Measurements from ENCODE around the gene LCP1.

The LCP1 gene

DNA sequence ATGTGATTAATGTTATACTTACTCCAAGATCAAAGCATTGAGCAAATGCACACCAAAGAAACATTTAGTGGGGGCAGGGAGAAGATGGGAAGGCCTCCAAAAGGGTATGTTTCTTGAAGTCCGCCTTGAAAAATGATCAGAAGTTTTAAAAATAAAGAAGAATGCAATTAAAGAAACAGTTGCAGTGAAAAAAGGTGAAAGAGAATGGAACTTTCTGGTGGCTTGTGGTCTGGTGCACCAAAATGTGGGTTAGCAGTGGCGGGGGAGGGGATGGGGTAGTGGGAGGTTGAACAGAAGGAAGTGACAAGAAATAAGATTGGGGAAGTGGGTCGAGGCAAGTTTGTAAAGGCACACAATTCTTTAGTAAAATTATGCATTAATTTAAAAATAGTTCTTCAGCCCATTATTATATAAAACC, 2.5 kb downstream of the LCP1 start:
- Histone ChIP-seq H3K4me3 (ENCODE audit: low read depth, low read length) (no peak overlapping the region), H3K4me1 (ENCODE audit: control insufficient read depth, insufficient read depth, low read length) (peaks cover 10% of the 10 kb centered on the region), H3K36me3 (ENCODE audit: control insufficient read depth, insufficient read depth, low read length) (no peaks in the 10 kb centered on the region), H3K9me3 (ENCODE audit: control insufficient read depth, insufficient read depth, low read length) (no peaks in the 10 kb centered on the region), H3K9ac (ENCODE audit: low read depth, low read length) (no peak overlapping the region), H3K27me3 (ENCODE audit: control insufficient read depth, insufficient read depth, low read length) (no peaks in the 10 kb centered on the region)

DNA sequence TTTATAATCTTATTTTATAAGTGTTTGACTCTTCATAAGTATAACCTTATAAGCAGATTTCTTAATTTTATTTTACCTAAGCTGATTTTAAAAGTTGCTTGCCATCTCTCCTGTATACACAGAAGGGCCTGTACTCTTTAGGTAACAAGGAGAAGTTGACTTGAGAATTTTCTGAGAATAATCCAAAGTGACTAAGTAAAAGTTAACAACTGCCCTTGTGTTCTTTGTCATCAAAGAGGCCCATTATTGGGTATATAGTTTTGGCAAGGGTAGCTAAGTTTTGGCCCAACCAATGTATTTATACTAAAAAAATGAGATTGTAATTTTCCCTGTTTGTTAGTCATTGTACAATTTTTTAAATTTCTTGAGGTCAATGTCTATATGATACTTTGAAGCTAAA, 3.2 kb downstream of the LCP1 start:
- Histone ChIP-seq H3K9me3 (ENCODE audit: control insufficient read depth, insufficient read depth, low read length) (no peaks in the 10 kb centered on the region), H3K36me3 (ENCODE audit: control insufficient read depth, insufficient read depth, low read length) (no peaks in the 10 kb centered on the region), H3K4me3 (ENCODE audit: low read depth, low read length) (no peak overlapping the region), H3K4me1 (ENCODE audit: control insufficient read depth, insufficient read depth, low read length) (peaks cover 7% of the 10 kb centered on the region), H3K27me3 (ENCODE audit: control insufficient read depth, insufficient read depth, low read length) (no peaks in the 10 kb centered on the region), H3K9ac (ENCODE audit: low read depth, low read length) (no peak overlapping the region)

DNA sequence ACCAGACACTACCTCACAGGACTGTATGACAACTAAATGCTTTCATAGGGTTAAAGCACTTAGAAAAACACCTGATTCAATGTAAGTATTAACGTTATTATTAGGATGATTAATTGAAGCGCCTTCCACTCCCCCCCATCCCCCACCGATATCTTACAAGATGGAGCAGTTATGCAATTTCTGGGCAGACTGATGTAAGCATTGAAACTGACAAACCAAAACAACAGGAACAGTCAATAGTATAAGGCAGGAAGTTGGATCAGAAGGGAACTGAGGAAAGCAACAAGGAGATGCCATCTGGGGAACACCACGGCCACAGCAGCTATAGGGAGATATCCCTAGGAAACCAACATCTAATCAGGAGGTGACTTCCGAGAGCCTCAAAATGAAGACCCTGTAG, 3.8 kb downstream of the LCP1 start:
- no peaks in the 10 kb centered on the region for H3K36me3 ChIP-seq (ENCODE audit: control insufficient read depth, insufficient read depth, low read length)
- no peak overlapping the region for H3K9ac ChIP-seq (ENCODE audit: low read depth, low read length)
- H3K4me3 ChIP-seq (ENCODE audit: low read depth, low read length): no peak overlapping the region
- H3K27me3 ChIP-seq (ENCODE audit: control insufficient read depth, insufficient read depth, low read length): no peaks in the 10 kb centered on the region
- H3K4me1 ChIP-seq (ENCODE audit: control insufficient read depth, insufficient read depth, low read length): peaks cover 7% of the 10 kb centered on the region
- no peaks in the 10 kb centered on the region for H3K9me3 ChIP-seq (ENCODE audit: control insufficient read depth, insufficient read depth, low read length)

DNA sequence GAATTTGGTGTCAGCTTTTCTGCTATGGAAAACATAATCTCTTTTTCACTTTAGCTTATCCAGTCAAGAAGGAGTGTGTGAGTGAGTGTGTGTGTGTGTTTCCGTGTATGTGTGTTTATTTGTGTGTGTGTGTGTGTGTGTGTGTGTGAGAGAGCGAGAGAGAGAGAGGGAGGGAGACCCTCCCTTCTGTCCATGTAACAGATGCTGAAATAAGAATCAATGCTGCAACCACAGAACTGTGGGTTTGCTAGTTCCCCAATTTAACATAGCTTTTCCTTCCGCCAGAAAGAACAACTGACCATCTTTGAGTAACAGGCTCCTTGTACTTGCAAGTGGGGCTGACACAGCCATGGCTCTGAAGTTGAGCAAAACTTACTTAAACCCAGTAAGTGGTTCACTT, 5.2 kb downstream of the LCP1 start:
- H3K36me3 ChIP-seq (ENCODE audit: control insufficient read depth, insufficient read depth, low read length): no peaks in the 10 kb centered on the region
- no peaks in the 10 kb centered on the region for H3K9me3 ChIP-seq (ENCODE audit: control insufficient read depth, insufficient read depth, low read length)
- no peak overlapping the region for H3K9ac ChIP-seq (ENCODE audit: low read depth, low read length)
- H3K4me3 ChIP-seq (ENCODE audit: low read depth, low read length): no peak overlapping the region
- peaks cover 2% of the 10 kb centered on the region for H3K4me1 ChIP-seq (ENCODE audit: control insufficient read depth, insufficient read depth, low read length)
- H3K27me3 ChIP-seq (ENCODE audit: control insufficient read depth, insufficient read depth, low read length): no peaks in the 10 kb centered on the region

DNA sequence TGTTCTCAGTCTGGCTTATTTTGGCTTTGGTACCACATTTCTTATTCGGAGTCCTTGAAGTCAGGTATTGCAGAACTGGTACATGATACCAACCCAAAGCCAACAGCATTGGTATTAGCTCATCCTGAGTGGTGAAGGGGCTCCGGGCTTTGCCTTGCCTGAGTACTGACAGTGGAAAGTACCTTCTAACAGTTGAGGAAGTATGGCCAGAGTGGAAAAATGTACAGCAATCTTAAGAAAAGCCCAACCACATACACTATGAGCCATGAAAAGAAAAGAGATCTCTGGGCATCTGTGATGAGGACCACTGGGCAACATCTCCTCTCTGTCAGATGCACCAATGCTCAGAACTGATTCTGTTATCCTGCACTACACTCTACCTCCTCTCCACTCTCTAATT, 8.3 kb downstream of the LCP1 start:
- no peaks in the 10 kb centered on the region for H3K9me3 ChIP-seq (ENCODE audit: control insufficient read depth, insufficient read depth, low read length)
- H3K36me3 ChIP-seq (ENCODE audit: control insufficient read depth, insufficient read depth, low read length): no peaks in the 10 kb centered on the region
- peaks cover 21% of the 10 kb centered on the region for H3K4me1 ChIP-seq (ENCODE audit: control insufficient read depth, insufficient read depth, low read length)
- H3K9ac ChIP-seq (ENCODE audit: low read depth, low read length): no peak overlapping the region
- no peak overlapping the region for H3K4me3 ChIP-seq (ENCODE audit: low read depth, low read length)
- H3K27me3 ChIP-seq (ENCODE audit: control insufficient read depth, insufficient read depth, low read length): peaks cover 3% of the 10 kb centered on the region

DNA sequence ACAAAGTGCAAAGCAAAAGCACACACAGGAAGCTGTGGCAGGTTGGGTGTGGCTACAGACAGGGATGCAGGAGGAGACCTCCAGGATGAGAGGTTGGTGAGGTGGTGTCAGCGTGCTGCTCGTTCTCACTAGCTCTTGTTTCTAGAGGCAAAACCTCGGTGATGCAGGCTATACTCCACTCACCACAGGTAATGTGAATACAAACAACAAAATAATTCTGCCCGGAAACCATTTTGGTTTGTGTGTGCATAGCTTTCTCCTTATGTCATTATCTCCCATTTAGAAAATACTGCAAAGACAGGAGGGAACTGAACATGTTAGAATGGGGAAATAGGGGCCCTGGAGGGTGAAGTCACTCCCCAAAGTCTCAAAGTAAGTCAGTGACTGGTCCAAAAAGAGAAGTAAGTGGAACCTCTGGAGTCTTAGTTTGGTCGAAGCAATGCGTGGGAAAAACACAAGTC, 9.4 kb downstream of the LCP1 start:
- Histone ChIP-seq H3K36me3 (ENCODE audit: control insufficient read depth, insufficient read depth, low read length) (no peaks in the 10 kb centered on the region), H3K27me3 (ENCODE audit: control insufficient read depth, insufficient read depth, low read length) (peaks cover 5% of the 10 kb centered on the region), H3K4me3 (ENCODE audit: low read depth, low read length) (no peak overlapping the region), H3K9me3 (ENCODE audit: control insufficient read depth, insufficient read depth, low read length) (no peaks in the 10 kb centered on the region), H3K4me1 (ENCODE audit: control insufficient read depth, insufficient read depth, low read length) (peaks cover 23% of the 10 kb centered on the region), H3K9ac (ENCODE audit: low read depth, low read length) (no peak overlapping the region)

DNA sequence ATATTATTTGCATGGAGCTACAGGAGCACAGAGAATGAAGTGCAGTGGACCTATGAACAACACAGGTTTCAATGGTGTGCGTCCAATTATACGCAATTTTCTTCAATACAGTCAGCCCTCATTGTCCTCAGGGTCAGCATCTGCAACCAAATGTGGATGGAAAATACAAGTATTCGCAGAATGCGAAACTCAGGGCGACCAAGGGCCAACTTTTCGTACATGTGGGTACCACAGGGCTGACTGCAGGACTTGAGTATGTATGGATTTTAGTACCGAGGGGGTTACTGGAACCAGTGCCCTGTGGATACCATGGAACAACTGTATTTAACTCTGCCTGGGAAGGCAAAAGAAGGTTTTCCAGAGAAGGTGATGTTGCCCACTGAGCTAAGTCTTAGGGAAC, 10.2 kb downstream of the LCP1 start:
- H3K9me3 ChIP-seq (ENCODE audit: control insufficient read depth, insufficient read depth, low read length): no peaks in the 10 kb centered on the region
- no peak overlapping the region for H3K4me3 ChIP-seq (ENCODE audit: low read depth, low read length)
- H3K4me1 ChIP-seq (ENCODE audit: control insufficient read depth, insufficient read depth, low read length): peaks cover 25% of the 10 kb centered on the region
- H3K9ac ChIP-seq (ENCODE audit: low read depth, low read length): no peak overlapping the region
- H3K36me3 ChIP-seq (ENCODE audit: control insufficient read depth, insufficient read depth, low read length): no peaks in the 10 kb centered on the region
- peaks cover 5% of the 10 kb centered on the region for H3K27me3 ChIP-seq (ENCODE audit: control insufficient read depth, insufficient read depth, low read length)

DNA sequence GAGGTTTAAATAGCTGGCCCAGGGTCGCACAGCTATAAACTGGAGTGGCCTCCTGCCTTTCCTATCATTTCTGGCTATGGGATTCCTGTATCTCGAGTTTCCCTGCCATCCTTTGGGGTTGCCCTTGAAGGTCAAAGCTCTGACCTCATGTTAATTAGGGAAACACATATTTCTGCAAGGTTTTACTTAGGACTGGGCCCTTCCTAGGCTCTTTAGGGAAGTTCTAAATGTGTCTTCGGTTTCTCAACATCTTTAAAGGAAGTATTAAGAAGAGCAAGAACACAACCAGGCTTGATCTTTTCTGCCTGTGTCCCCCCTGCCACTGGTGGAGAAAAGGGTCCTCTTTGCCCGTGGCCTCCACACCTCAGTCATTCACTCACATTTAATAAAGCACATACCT, 10.8 kb downstream of the LCP1 start:
- no peak overlapping the region for H3K9ac ChIP-seq (ENCODE audit: low read depth, low read length)
- no peak overlapping the region for H3K4me3 ChIP-seq (ENCODE audit: low read depth, low read length)
- H3K9me3 ChIP-seq (ENCODE audit: control insufficient read depth, insufficient read depth, low read length): no peaks in the 10 kb centered on the region
- H3K36me3 ChIP-seq (ENCODE audit: control insufficient read depth, insufficient read depth, low read length): no peaks in the 10 kb centered on the region
- peaks cover 5% of the 10 kb centered on the region for H3K27me3 ChIP-seq (ENCODE audit: control insufficient read depth, insufficient read depth, low read length)
- peaks cover 25% of the 10 kb centered on the region for H3K4me1 ChIP-seq (ENCODE audit: control insufficient read depth, insufficient read depth, low read length)

DNA sequence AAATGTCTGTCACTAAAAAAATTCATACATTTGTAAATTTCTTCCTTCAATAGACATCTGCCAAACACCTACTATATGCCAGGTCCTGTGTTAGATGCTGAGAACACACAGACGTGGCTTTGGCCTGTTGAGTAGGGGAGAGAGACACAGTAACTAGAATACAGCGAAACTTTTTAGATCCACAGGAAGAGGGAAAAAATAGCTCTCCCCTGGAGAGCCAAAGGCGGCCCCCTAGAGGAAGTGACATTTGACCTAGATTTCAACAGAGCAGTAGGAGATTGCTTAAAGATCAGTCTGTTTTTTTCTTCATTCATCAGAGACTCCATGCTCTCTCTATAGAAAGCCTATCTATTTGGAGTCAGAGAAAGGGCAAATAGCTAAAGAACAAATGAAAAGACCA, 11.3 kb downstream of the LCP1 start:
- no peaks in the 10 kb centered on the region for H3K36me3 ChIP-seq (ENCODE audit: control insufficient read depth, insufficient read depth, low read length)

DNA sequence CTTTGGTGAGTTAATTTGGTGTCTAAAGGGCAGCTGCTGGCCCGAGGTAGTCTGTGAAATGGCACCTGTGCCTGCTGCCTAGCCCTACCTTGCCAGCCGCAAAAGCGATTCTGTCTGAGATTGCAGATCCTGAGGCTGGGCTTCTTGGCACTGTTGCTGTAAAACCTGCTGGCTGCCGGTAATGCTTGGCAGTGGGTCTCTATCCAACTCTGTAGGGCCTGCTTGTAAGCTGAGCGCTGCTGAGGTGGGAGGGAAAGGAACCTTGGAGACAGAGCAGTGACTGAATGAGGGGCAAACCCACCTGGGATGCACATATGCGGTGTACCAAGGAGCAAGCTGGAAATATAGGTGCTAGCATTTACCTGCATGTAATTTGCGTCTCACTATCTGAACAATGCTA, 11.7 kb downstream of the LCP1 start:
- no peaks in the 10 kb centered on the region for H3K9me3 ChIP-seq (ENCODE audit: control insufficient read depth, insufficient read depth, low read length)
- no peak overlapping the region for H3K9ac ChIP-seq (ENCODE audit: low read depth, low read length)
- no peaks in the 10 kb centered on the region for H3K36me3 ChIP-seq (ENCODE audit: control insufficient read depth, insufficient read depth, low read length)
- H3K4me1 ChIP-seq (ENCODE audit: control insufficient read depth, insufficient read depth, low read length): peaks cover 25% of the 10 kb centered on the region
- H3K27me3 ChIP-seq (ENCODE audit: control insufficient read depth, insufficient read depth, low read length): peaks cover 5% of the 10 kb centered on the region
- peak overlapping the region; percentile 1 for H3K4me3 ChIP-seq (ENCODE audit: low read depth, low read length)

More for the DNA sequence above, 11.3 kb downstream of the LCP1 start:
- Histone ChIP-seq H3K9me3 (ENCODE audit: control insufficient read depth, insufficient read depth, low read length) (no peaks in the 10 kb centered on the region), H3K4me3 (ENCODE audit: low read depth, low read length) (peak overlapping the region; percentile 1), H3K9ac (ENCODE audit: low read depth, low read length) (no peak overlapping the region), H3K27me3 (ENCODE audit: control insufficient read depth, insufficient read depth, low read length) (peaks cover 5% of the 10 kb centered on the region), H3K4me1 (ENCODE audit: control insufficient read depth, insufficient read depth, low read length) (peaks cover 25% of the 10 kb centered on the region)

DNA sequence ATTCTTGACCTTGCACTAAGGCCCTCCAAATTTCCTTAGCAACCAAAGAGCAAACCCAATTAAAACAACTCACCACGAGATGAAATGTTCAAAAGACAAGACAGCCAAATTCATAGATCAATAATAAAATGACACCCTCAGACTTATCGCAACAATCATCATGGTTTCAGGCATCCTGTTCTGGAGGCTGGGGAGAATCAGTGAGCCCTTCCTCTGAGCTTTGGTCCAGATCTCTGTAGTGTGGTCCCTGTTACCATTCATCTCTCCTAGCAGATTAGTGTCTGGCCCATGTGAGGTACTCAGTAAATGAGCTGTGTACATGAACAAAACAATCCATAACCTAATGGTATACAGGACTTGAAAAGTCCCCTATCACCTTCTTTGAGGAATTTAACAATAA, 12.2 kb downstream of the LCP1 start:
- H3K9ac ChIP-seq (ENCODE audit: low read depth, low read length): no peak overlapping the region
- no peaks in the 10 kb centered on the region for H3K9me3 ChIP-seq (ENCODE audit: control insufficient read depth, insufficient read depth, low read length)
- H3K4me3 ChIP-seq (ENCODE audit: low read depth, low read length): no peak overlapping the region
- peaks cover 5% of the 10 kb centered on the region for H3K27me3 ChIP-seq (ENCODE audit: control insufficient read depth, insufficient read depth, low read length)
- no peaks in the 10 kb centered on the region for H3K36me3 ChIP-seq (ENCODE audit: control insufficient read depth, insufficient read depth, low read length)
- peaks cover 25% of the 10 kb centered on the region for H3K4me1 ChIP-seq (ENCODE audit: control insufficient read depth, insufficient read depth, low read length)

DNA sequence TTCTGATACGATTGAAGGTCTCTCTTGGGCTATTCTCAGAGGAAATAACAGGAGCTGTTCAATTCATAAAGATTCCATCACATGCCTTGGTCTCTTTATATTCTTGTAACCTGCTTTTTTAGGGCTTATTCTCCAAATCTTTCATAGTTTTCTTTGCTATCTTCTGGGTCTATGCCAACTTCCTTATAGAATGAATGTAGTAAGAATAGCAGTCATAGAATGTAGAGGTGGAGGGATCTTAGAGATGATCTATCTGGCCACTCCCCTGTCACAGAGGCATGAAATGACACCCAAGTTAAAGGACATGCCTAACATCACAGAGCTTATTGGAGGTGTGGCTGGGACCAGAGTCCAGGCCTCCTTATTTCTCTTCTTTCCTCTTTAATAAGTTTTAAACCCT, 13.2 kb downstream of the LCP1 start:
- Histone ChIP-seq H3K9ac (ENCODE audit: low read depth, low read length) (no peak overlapping the region), H3K27me3 (ENCODE audit: control insufficient read depth, insufficient read depth, low read length) (peaks cover 5% of the 10 kb centered on the region), H3K4me3 (ENCODE audit: low read depth, low read length) (no peak overlapping the region), H3K36me3 (ENCODE audit: control insufficient read depth, insufficient read depth, low read length) (no peaks in the 10 kb centered on the region), H3K9me3 (ENCODE audit: control insufficient read depth, insufficient read depth, low read length) (no peaks in the 10 kb centered on the region), H3K4me1 (ENCODE audit: control insufficient read depth, insufficient read depth, low read length) (peaks cover 25% of the 10 kb centered on the region)

DNA sequence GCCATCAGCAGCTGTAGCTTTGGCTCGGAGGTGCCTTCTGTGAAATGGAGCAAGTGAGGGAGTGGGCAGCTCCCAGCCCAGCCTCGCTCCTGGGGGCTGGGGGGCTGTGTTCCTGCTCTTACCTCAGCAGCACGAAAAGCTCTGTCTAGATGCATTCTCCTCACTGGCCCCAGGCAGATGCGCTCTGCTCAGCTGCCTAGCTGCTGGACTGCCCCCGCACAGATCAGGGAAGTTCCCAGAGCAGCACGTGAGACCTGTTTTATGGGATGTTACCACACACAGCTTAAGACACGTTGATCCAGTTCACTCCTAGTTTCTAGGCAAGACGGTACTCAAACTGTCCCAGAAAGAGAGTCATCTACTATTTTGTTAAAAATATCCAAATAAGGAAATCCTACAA, 13.6 kb downstream of the LCP1 start:
- Histone ChIP-seq H3K4me3 (ENCODE audit: low read depth, low read length) (no peak overlapping the region), H3K27me3 (ENCODE audit: control insufficient read depth, insufficient read depth, low read length) (peaks cover 5% of the 10 kb centered on the region), H3K4me1 (ENCODE audit: control insufficient read depth, insufficient read depth, low read length) (peaks cover 25% of the 10 kb centered on the region), H3K36me3 (ENCODE audit: control insufficient read depth, insufficient read depth, low read length) (no peaks in the 10 kb centered on the region), H3K9ac (ENCODE audit: low read depth, low read length) (no peak overlapping the region), H3K9me3 (ENCODE audit: control insufficient read depth, insufficient read depth, low read length) (no peaks in the 10 kb centered on the region)

All from iPS-15b (cell line).